HAP-1 (cell line): ENCODE data around the gene ZXDC.
A peak's percentile ranks its signal among the peaks of the same experiment; 100 is the strongest.

Experiments used
- DNase-seq, 2 experiments: peaks; one replicate each; pipeline ENCODE4 v3.0.0-alpha.2; 2016 to 2020; ENCODE audit warnings: low spot score in 2 of 2
- H3K27me3 ChIP-seq: fragments of 250-450 bp; sonication (Bioruptor Pico); 2 replicates; pipeline ENCODE4 v1.5.1; 2020; ENCODE audit warnings: low read depth, mild to moderate bottlenecking, moderate library complexity
- H3K36me3 ChIP-seq: fragments of 250-450 bp; sonication (Bioruptor Pico); replicated peaks from 2 replicates; pipeline ENCODE4 v1.5.1; 2020; ENCODE audit warnings: mild to moderate bottlenecking
- H3K4me1 ChIP-seq: fragments of 250-450 bp; sonication (Bioruptor Pico); 2 replicates; pipeline ENCODE4 v1.5.1; 2020; ENCODE audit warnings: mild to moderate bottlenecking
- H3K4me3 ChIP-seq: fragments of 250-450 bp; sonication (Bioruptor Pico); 2 replicates; pipeline ENCODE4 v1.5.1; 2020; ENCODE audit warnings: mild to moderate bottlenecking, moderate library complexity
- H3K9me3 ChIP-seq: fragments of 250-450 bp; sonication (Bioruptor Pico); 2 replicates; pipeline ENCODE4 v1.5.1; 2020; ENCODE audit warnings: mild to moderate bottlenecking, moderate library complexity
- in situ Hi-C: fragments of 300-500 bp; cut with MboI; formaldehyde crosslinking; loops from 3 replicates; pipeline ENCODE4 v1.14.3; 2020; ENCODE audit warnings: low sequenced_read_pairs, inconsistent platforms, mixed read lengths

The ZXDC gene

GRCh38 chr3:126390751-126391150, 84.9 kb downstream of the ZXDC start:
- Histone ChIP-seq H3K4me1 (peaks cover 4% of the 10 kb centered on the region), H3K9me3 (no peaks in the 10 kb centered on the region), H3K36me3 (no peaks in the 10 kb centered on the region), H3K4me3 (no peak overlapping the region), H3K27me3 (no peaks in the 10 kb centered on the region)
- in situ Hi-C loops: loop anchor here (10.0 kb wide), 1 partner anchor 256 kb away; no protein-coding TSS in a partner anchor
- DNase-seq: no peak

DNA sequence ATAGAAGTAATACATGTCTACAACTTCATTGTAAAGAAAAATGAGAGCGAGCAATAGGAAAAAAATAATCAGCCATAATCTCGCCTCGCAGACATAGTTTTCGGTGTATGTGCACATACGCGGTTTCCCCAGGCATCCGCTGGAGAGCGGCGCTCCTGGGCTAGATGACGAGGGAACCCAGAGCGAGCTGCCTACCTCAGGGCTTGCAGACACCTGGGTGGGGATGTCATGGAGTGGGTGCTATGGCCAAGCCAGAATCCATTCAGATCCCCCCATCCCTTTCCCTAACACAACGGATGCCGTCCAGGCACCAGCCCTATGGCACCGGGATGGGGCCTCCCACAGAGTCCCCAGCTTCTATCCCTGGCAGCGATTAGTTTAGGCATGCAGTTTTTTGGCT, 85.5 kb downstream of the ZXDC start:
- in situ Hi-C loops: loop anchor here (10.0 kb wide), 1 partner anchor 255 kb away; no protein-coding TSS in a partner anchor
- Histone ChIP-seq H3K9me3 (no peaks in the 10 kb centered on the region), H3K36me3 (no peaks in the 10 kb centered on the region), H3K4me3 (no peak overlapping the region), H3K27me3 (no peaks in the 10 kb centered on the region), H3K4me1 (peaks cover 4% of the 10 kb centered on the region)
- no peak for DNase-seq

GRCh38 chr3:126389794-126390146, 85.9 kb downstream of the ZXDC start:
- Histone ChIP-seq H3K36me3 (no peaks in the 10 kb centered on the region), H3K9me3 (no peaks in the 10 kb centered on the region), H3K4me3 (no peak overlapping the region), H3K4me1 (peaks cover 4% of the 10 kb centered on the region), H3K27me3 (no peaks in the 10 kb centered on the region)
- in situ Hi-C loops: loop anchor here (10.0 kb wide), 1 partner anchor 255 kb away; no protein-coding TSS in a partner anchor
- no peak for DNase-seq

DNA sequence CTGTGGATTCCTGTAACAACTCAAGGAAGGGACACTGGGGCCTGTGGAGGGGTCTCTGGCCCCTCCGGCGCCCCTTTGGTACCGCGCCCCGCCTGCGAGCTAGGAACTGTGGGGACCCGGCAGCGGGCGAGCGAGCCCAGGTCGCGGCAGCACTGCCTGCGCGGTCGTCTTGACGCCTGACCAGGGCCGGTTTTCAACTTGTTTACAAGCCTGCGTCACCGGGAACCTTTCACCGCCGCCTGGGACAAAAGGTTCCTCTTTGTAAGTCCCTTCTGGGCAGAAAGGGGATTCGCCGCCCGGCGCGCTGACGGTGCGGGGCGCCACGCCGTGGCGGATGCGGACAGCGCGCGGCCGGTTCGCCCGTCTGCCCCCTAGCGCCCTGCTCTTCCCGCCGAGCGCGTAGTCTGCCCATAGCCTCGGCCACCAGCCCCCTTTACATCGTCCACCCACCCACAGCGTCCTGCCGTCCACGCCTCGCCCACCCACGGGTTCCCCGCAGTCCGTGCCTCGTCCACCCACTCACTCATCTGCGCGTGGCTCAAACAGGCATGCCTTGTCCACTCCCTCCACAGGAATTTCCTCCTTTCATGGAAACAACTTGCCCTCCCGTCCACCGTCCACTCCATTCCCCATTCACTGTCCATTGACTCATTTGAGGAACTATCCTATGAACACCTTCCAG, 86.4 kb downstream of the ZXDC start:
- H3K27me3 ChIP-seq: no peaks in the 10 kb centered on the region
- peaks cover 4% of the 10 kb centered on the region for H3K4me1 ChIP-seq
- no peaks in the 10 kb centered on the region for H3K9me3 ChIP-seq
- H3K4me3 ChIP-seq: no peak overlapping the region
- in situ Hi-C loops: no loop called here
- peak; percentile 92 to 93 for DNase-seq
- H3K36me3 ChIP-seq: no peaks in the 10 kb centered on the region
